Measurements from ENCODE around the gene MIA2. TPM values are rescaled to one million over a fixed set of nuclear protein-coding genes. Genes with fewer than 3 reads are reported as not detected.

The MIA2 gene
- 14.3 and 15.0 TPM in 2 replicates for total RNA-seq (2014; rRNA removed; shearing (Covaris generic))

GRCh38 chr14:39233680-39234326 is at the start of gene MIA2:
TSS of gene MIA2 (plus strand) at chr14:39233915. CDS start at chr14:39234115, 200 bp downstream.

GRCh38 chr14:39432179-39432618 is 198.5 kb downstream of the MIA2 start, which contains the start of gene FBXO33:
TSS of gene FBXO33 (minus strand) at chr14:39432433. CDS start at chr14:39432162, 271 bp downstream.

Other genes starting within 250 kb of the MIA2 start
- gene SEC23A, start 130.7 kb upstream of the MIA2 start, total RNA-seq (2014; rRNA removed; shearing (Covaris generic)): 27.5 and 32.8 TPM in 2 replicates
- gene GEMIN2, start 119.6 kb upstream of the MIA2 start, total RNA-seq (2014; rRNA removed; shearing (Covaris generic)): 37.2 and 46.2 TPM in 2 replicates
- gene TRAPPC6B, start 63.6 kb upstream of the MIA2 start, total RNA-seq (2014; rRNA removed; shearing (Covaris generic)): 19.9 and 25.1 TPM in 2 replicates
- gene PNN, start 58.7 kb upstream of the MIA2 start, total RNA-seq (2014; rRNA removed; shearing (Covaris generic)): 37.6 and 43.6 TPM in 2 replicates
- gene FBXO33, start 198.5 kb downstream of the MIA2 start, total RNA-seq (2014; rRNA removed; shearing (Covaris generic)): 17.0 and 25.7 TPM in 2 replicates

Data from A375 (cell line).